D721Med (cell line): ENCODE results near the gene TMEM61.

Source experiments
- DNase-seq: peaks from one replicate; pipeline ENCODE4 v3.0.0; 2011; ENCODE audit warnings: low spot score; ENCODE audit not compliant: insufficient read length
- FAIRE-seq: peaks from 2 replicates; lab custom pipeline; 2011; peaks lifted over from hg19 to GRCh38; lab: Jason Lieb, UNC
- CTCF ChIP-seq: IDR thresholded peaks from 2 replicates; pipeline ENCODE4 v1.5.1; 2012; ENCODE audit warnings: mild to moderate bottlenecking, control low read depth; ENCODE audit not compliant: insufficient read depth; ENCODE audit errors: missing control alignments

The TMEM61 gene

DNA sequence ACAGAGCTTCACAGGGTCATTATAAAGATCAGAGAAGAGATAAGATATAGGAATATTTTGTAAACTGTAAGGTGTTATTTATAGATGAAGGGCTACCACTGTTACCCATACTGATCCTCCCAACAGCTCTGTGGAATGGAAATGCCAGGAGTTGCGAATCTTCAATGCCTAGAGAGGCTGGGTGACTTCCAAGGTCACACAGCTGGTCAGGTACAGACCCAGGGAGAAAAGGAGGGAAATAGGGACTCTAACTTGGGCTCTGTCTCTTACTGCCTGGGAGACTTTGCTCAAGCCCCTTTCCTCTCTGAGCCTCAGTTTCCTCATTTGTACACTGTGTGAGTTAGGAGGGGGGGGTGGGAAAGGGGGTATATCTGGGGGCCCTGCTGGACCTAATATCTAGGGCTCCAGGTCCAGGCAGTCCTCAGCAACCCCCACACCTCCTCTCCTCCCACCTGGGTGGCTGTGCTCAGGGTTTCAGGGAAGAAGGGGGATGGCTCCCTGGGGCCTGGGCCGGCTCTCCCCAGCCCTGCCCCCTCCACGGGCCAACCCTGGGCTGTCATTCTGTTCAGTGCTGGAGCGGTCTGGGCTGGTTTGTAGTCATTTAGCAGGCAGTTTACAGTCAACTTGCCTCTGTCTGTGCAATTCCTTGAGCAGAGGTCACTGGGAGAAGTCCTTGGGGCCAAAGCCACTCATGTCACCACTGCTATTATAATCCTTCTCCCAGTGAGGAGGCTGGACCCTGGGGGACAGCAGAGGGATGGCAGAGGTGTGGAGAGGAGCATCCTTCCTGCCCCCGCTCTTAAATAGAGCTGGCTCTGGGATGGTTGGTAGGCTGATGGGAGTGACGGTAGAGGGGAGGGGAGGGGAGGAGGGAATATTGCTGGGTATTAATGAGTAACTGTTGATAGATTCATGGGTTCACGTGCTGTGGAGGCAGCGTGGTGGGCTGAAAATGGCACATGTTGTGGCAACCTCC is 20.0 kb downstream of the TMEM61 start:
- FAIRE-seq: no peak
- TF ChIP-seq CTCF: no peak

DNA sequence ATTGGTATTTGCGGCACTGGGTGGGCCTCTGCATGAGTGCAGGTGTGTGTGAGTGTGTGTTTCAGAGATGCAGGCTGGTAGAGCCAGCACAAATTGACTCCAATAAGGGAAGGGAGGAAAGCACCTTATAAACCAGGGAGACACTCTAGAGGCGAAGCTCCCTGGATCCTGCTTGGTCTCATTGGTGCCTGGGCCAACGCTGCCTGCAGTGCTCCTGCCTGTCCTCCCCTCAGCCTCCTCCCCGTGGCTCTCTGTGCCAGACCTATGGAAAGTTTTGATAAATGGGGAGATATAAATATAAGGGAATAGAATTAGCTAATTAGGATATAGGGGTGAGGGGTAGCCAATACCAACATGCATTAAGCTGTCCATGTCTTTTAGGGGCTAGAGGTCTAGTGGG is 20.9 kb downstream of the TMEM61 start:
- no peak for DNase-seq
- no peak for FAIRE-seq
- TF ChIP-seq CTCF: no peak

More for the DNA sequence above, 20.0 kb downstream of the TMEM61 start:
- DNase-seq: no peak

DNA sequence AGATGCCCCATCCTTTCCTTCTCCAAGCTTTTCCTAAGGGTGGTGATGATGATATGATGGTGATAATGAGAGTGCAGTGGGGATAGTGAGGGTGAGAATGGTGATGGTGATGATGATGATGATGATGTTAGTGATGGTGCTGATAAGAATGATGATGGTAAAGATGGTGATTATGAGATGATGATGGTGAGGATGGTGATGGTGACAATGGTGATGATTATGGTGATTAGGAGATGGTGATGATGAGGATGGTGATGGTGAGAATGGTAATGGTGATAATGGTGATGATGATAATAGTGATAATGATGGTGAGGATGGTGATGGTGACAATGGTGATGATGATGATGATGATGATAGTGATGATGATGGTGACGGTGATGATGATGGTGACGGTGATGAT is 22.3 kb downstream of the TMEM61 start:
- TF ChIP-seq CTCF: no peak

DNA sequence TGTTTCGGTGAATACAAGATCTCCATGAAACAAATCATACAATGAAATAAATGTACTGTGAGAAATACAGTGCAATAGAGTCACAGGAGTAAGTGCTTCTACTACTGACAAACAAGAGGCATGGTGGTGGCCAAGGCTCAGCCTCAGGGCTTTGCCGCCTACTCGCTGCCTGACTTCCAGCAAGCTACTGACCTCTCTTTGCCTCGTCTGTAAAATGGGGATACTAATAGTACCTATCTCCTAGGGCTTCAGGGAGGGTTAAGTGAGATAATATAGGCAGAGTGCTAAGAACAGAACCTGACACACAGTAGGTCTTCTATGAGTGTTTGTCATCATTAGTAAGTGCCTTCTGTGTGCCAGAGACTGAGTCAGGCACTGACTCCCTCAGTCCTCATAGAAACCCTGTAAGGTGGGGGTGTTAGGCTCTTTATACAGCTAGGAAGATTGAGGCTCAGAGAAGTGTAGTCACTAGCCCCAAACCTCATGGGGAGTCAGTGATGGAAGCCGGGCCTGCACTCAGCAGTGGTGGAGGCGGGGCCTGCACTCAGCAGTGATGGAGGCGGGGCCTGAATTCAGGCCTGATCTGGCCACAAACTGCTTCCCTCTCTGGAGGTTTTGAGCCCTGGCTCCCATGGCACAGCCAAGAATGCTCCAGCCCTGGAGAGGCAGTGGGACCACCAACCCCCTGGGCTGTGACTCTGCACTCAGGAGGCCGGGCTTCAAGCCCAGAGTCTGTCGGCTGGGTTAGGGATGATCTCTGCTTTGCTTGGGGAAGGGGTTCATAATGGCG is 25.1 kb downstream of the TMEM61 start:
- DNase-seq: no peak
- no peak for TF ChIP-seq CTCF
- no peak for FAIRE-seq

More for the DNA sequence above, 22.3 kb downstream of the TMEM61 start:
- FAIRE-seq (peak; percentile 90), DNase-seq (no peak)

- no peak for TF ChIP-seq CTCF
- FAIRE-seq: no peak
Observed at GRCh38 chr1:55006931-55007330, 26.5 kb downstream of the TMEM61 start.

GRCh38 chr1:55007625-55008024 is 27.2 kb downstream of the TMEM61 start:
- DNase-seq (no peak), FAIRE-seq (no peak)
- TF ChIP-seq CTCF: no peak

More at GRCh38 chr1:55006931-55007330, 26.5 kb downstream of the TMEM61 start:
- DNase-seq: no peak
